ENCODE measurements around the gene PSMA8. TPM values are rescaled to one million over a fixed set of nuclear protein-coding genes. Genes with fewer than 3 reads are reported as not detected.
A peak's percentile ranks its signal among the peaks of the same experiment; 100 is the strongest.

PSMA8 gene
- polyA plus RNA-seq (2013, experiment 1 of 2), result not detected
- not detected for polyA plus RNA-seq (2013, experiment 2 of 2)

DNA sequence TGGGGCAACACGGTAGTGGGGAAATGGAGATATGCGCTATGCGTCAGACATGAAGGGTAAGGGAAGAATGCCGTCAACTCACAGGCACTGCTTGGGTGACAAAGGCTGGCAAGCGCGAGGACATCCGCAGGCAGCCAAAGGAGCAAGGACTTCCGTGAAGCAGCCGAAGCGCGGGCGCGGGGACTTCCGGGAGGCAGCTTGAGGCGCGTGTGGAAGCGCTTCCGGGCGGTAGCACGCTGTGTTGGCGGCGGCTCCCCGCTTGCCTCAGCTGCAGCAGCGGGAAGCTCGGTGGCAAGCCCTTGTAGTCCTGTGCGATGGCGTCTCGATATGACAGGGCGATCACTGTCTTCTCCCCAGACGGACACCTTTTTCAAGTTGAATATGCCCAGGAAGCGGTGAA is at the start of gene PSMA8:
PSMA8 (plus strand) TSS at position 218 of the 400 bp plus-strand sequence; CDS start at position 315, 97 bp downstream.
- Histone ChIP-seq H2BK12ac (ENCODE audit: low read length in 2 of 2) (no peak within 1 kb of the TSS), H4K8ac (ENCODE audit: low read length) (peak within 1 kb of the TSS; percentile 75), H2BK120ac (ENCODE audit: low read depth, low read length) (no peak within 1 kb of the TSS)

DNA sequence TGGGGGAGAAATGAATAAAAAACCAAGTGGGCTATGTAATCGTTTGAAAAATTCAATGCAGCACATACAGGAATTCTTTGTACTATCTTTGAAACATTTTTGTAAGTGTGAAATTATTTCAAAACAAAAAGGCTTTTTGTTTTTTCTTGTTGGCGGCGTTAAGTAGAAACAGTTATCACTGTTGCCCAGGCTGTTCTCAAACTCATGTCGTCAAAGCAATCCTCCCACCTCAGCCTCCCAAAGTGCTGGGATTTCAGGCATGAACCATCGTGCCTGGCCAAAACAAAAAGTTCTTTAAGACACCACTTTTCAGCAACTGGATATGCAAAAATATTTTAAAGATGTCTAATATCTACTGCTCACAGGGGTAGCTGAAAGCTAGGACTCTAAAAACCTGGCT is 48.6 kb upstream of the PSMA8 start:
- Histone ChIP-seq H3K9ac (ENCODE audit: low read length) (no peak overlapping the region), H3K27ac (ENCODE audit: low read length, poor library complexity, severe bottlenecking) (no peak overlapping the region)

More for the DNA sequence above, at the start of gene PSMA8:
- no peaks in the 10 kb centered on the region for H3K79me1 ChIP-seq (replicated peaks; ENCODE audit: low read length, poor library complexity, severe bottlenecking)
- H2BK5ac ChIP-seq (ENCODE audit: low read depth, low read length, poor library complexity, severe bottlenecking), result no peak within 1 kb of the TSS
- H3K9ac ChIP-seq (ENCODE audit: low read length), result no peak within 1 kb of the TSS
- no peak within 1 kb of the TSS for H3K23ac ChIP-seq (ENCODE audit: low read length in 2 of 2)
- H2AFZ ChIP-seq (ENCODE audit: low read depth, low read length), result peak within 1 kb of the TSS; percentile 43
- no peak within 1 kb of the TSS for H3K18ac ChIP-seq (ENCODE audit: low read depth in 1 of 2, low read length in 2 of 2)
- H2BK15ac ChIP-seq (ENCODE audit: low read depth, poor library complexity, severe bottlenecking), result no peak within 1 kb of the TSS
- H3K14ac ChIP-seq (ENCODE audit: low read length in 2 of 2), result no peak within 1 kb of the TSS
- H4K91ac ChIP-seq (ENCODE audit: low read length), result peak within 1 kb of the TSS; percentile 68
- 65% methylated on average over 31 of the region's 31 CpGs for WGBS
- no peaks in the 10 kb centered on the region for H3K36me3 ChIP-seq (ENCODE audit: control insufficient read depth in 1 of 2, insufficient read depth in 2 of 2, low read depth in 1 of 2, low read length in 2 of 2)
- peak within 1 kb of the TSS in 1 of 2 experiments; percentile 63 for H3K4me3 ChIP-seq (ENCODE audit: insufficient read depth in 1 of 2, low read depth in 1 of 2, low read length in 2 of 2)
- H3K9me3 ChIP-seq (ENCODE audit: control insufficient read depth, low read length), result peaks cover 4% of the 10 kb centered on the region
- no peak within 1 kb of the TSS for H3K27ac ChIP-seq (ENCODE audit: low read length, poor library complexity, severe bottlenecking)
- no peak within 1 kb of the TSS for H3K4me2 ChIP-seq (ENCODE audit: low read length, poor library complexity, severe bottlenecking)
- no peak within 1 kb of the TSS for H3K4ac ChIP-seq (ENCODE audit: low read depth in 1 of 2, low read length in 2 of 2)
- no peak for DNase-seq
- no peak within 1 kb of the TSS for H2AK5ac ChIP-seq (ENCODE audit: low read length, severe bottlenecking)
- H3K4me1 ChIP-seq (ENCODE audit: control insufficient read depth, insufficient read depth, low read depth, low read length), result peaks cover 4% of the 10 kb centered on the region
- H3K27me3 ChIP-seq (ENCODE audit: control insufficient read depth in 1 of 2, insufficient read depth in 1 of 2, low read length in 2 of 2), result no peaks in the 10 kb centered on the region

DNA sequence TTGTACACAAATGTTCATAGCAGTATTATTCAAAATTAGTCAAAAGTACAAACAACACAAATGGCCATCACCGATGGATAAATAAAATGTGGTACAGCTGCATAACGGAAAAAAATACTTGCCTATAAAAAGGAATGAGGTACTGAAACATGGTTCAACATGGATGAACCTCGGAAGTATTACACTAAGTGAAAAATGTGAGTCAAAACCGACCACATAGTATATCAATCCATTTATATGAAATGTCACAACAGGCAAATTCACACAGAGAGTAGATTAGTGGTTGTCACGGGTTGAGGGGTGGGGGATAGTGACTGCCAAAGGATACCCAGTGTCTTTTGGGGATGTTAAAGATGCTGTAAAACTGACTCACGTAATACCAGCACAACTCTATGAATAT is 46.7 kb upstream of the PSMA8 start:
- H2BK5ac ChIP-seq (ENCODE audit: low read depth, low read length, poor library complexity, severe bottlenecking), result no peak overlapping the region
- H3K23ac ChIP-seq (ENCODE audit: low read length in 2 of 2), result no peak overlapping the region
- no peak for DNase-seq
- H3K9me3 ChIP-seq (ENCODE audit: control insufficient read depth, low read length), result no peaks in the 10 kb centered on the region
- H3K18ac ChIP-seq (ENCODE audit: low read depth in 1 of 2, low read length in 2 of 2), result no peak overlapping the region
- H4K91ac ChIP-seq (ENCODE audit: low read length), result no peak overlapping the region
- no peak overlapping the region for H4K8ac ChIP-seq (ENCODE audit: low read length)
- H2AK5ac ChIP-seq (ENCODE audit: low read length, severe bottlenecking), result no peak overlapping the region
- H3K27me3 ChIP-seq (ENCODE audit: control insufficient read depth in 1 of 2, insufficient read depth in 1 of 2, low read length in 2 of 2), result no peaks in the 10 kb centered on the region
- H2BK15ac ChIP-seq (ENCODE audit: low read depth, poor library complexity, severe bottlenecking), result no peak overlapping the region
- H3K4ac ChIP-seq (ENCODE audit: low read depth in 1 of 2, low read length in 2 of 2), result no peak overlapping the region
- H2BK120ac ChIP-seq (ENCODE audit: low read depth, low read length), result no peak overlapping the region
- 100% methylated on average over 3 of the region's 6 CpGs for WGBS
- H3K4me3 ChIP-seq (ENCODE audit: insufficient read depth in 1 of 2, low read depth in 1 of 2, low read length in 2 of 2), result no peak overlapping the region
- no peak overlapping the region for H2AFZ ChIP-seq (ENCODE audit: low read depth, low read length)
- H2BK12ac ChIP-seq (ENCODE audit: low read length in 2 of 2), result no peak overlapping the region
- no peak overlapping the region for H3K4me2 ChIP-seq (ENCODE audit: low read length, poor library complexity, severe bottlenecking)
- no peaks in the 10 kb centered on the region for H3K79me1 ChIP-seq (replicated peaks; ENCODE audit: low read length, poor library complexity, severe bottlenecking)
- no peak overlapping the region for H3K9ac ChIP-seq (ENCODE audit: low read length)
- no peak overlapping the region for H3K27ac ChIP-seq (ENCODE audit: low read length, poor library complexity, severe bottlenecking)
- no peaks in the 10 kb centered on the region for H3K4me1 ChIP-seq (ENCODE audit: control insufficient read depth, insufficient read depth, low read depth, low read length)
- no peak overlapping the region for H3K14ac ChIP-seq (ENCODE audit: low read length in 2 of 2)
- peaks cover 4 to 54% of the 10 kb centered on the region in 2 experiments for H3K36me3 ChIP-seq (ENCODE audit: control insufficient read depth in 1 of 2, insufficient read depth in 2 of 2, low read depth in 1 of 2, low read length in 2 of 2)

More for the DNA sequence above, 48.6 kb upstream of the PSMA8 start:
- H3K4me2 ChIP-seq (ENCODE audit: low read length, poor library complexity, severe bottlenecking), result no peak overlapping the region
- H3K36me3 ChIP-seq (ENCODE audit: control insufficient read depth in 1 of 2, insufficient read depth in 2 of 2, low read depth in 1 of 2, low read length in 2 of 2), result peaks cover 7 to 72% of the 10 kb centered on the region in 2 experiments
- H2BK12ac ChIP-seq (ENCODE audit: low read length in 2 of 2), result no peak overlapping the region
- no peak overlapping the region for H3K23ac ChIP-seq (ENCODE audit: low read length in 2 of 2)
- WGBS, result 98% methylated on average over 3 of the region's 5 CpGs
- H3K27me3 ChIP-seq (ENCODE audit: control insufficient read depth in 1 of 2, insufficient read depth in 1 of 2, low read length in 2 of 2), result no peaks in the 10 kb centered on the region
- no peak overlapping the region for H3K4me3 ChIP-seq (ENCODE audit: insufficient read depth in 1 of 2, low read depth in 1 of 2, low read length in 2 of 2)
- H3K18ac ChIP-seq (ENCODE audit: low read depth in 1 of 2, low read length in 2 of 2), result no peak overlapping the region
- no peak overlapping the region for H2BK120ac ChIP-seq (ENCODE audit: low read depth, low read length)
- no peak overlapping the region for H3K14ac ChIP-seq (ENCODE audit: low read length in 2 of 2)
- no peak for DNase-seq
- no peak overlapping the region for H3K4ac ChIP-seq (ENCODE audit: low read depth in 1 of 2, low read length in 2 of 2)
- H4K8ac ChIP-seq (ENCODE audit: low read length), result no peak overlapping the region
- no peak overlapping the region for H2AK5ac ChIP-seq (ENCODE audit: low read length, severe bottlenecking)
- H3K4me1 ChIP-seq (ENCODE audit: control insufficient read depth, insufficient read depth, low read depth, low read length), result no peaks in the 10 kb centered on the region
- peaks cover 3% of the 10 kb centered on the region for H3K79me1 ChIP-seq (replicated peaks; ENCODE audit: low read length, poor library complexity, severe bottlenecking)
- no peaks in the 10 kb centered on the region for H3K9me3 ChIP-seq (ENCODE audit: control insufficient read depth, low read length)
- H2BK5ac ChIP-seq (ENCODE audit: low read depth, low read length, poor library complexity, severe bottlenecking), result no peak overlapping the region
- no peak overlapping the region for H2AFZ ChIP-seq (ENCODE audit: low read depth, low read length)
- H2BK15ac ChIP-seq (ENCODE audit: low read depth, poor library complexity, severe bottlenecking), result no peak overlapping the region
- no peak overlapping the region for H4K91ac ChIP-seq (ENCODE audit: low read length)

DNA sequence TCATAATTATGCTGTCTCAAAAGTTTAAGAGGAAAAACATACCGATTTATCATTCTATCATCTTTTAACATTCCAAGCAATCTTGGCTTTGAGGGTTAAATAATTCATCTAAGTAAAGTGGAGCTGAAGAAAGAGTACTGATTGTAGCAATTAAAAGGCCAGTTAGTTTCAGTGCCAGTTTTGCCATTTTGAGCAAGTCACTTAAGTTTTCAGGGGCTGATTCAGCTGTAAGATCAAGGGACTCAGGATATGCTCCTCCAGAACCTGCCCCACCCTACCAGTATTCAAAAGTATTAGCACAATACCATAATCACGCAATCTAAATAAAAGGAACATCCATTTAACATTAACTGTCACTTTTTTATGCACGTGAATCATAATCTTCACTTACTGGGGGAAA is 45.2 kb upstream of the PSMA8 start:
- H2AK5ac ChIP-seq (ENCODE audit: low read length, severe bottlenecking), result no peak overlapping the region
- 66% methylated on average over 2 of the region's 3 CpGs for WGBS
- DNase-seq, result no peak

More for the DNA sequence above, 45.2 kb upstream of the PSMA8 start:
- no peak overlapping the region for H4K91ac ChIP-seq (ENCODE audit: low read length)
- no peak overlapping the region for H3K27ac ChIP-seq (ENCODE audit: low read length, poor library complexity, severe bottlenecking)
- H3K4me1 ChIP-seq (ENCODE audit: control insufficient read depth, insufficient read depth, low read depth, low read length), result no peaks in the 10 kb centered on the region
- H2BK5ac ChIP-seq (ENCODE audit: low read depth, low read length, poor library complexity, severe bottlenecking), result no peak overlapping the region
- H3K14ac ChIP-seq (ENCODE audit: low read length in 2 of 2), result no peak overlapping the region
- H3K9ac ChIP-seq (ENCODE audit: low read length), result peak overlapping the region; percentile 97
- H2BK12ac ChIP-seq (ENCODE audit: low read length in 2 of 2), result no peak overlapping the region
- no peaks in the 10 kb centered on the region for H3K79me1 ChIP-seq (replicated peaks; ENCODE audit: low read length, poor library complexity, severe bottlenecking)
- no peak overlapping the region for H4K8ac ChIP-seq (ENCODE audit: low read length)
- H2BK15ac ChIP-seq (ENCODE audit: low read depth, poor library complexity, severe bottlenecking), result no peak overlapping the region
- peak overlapping the region; percentile 74 for H3K4me2 ChIP-seq (ENCODE audit: low read length, poor library complexity, severe bottlenecking)
- no peak overlapping the region for H3K4ac ChIP-seq (ENCODE audit: low read depth in 1 of 2, low read length in 2 of 2)
- H3K9me3 ChIP-seq (ENCODE audit: control insufficient read depth, low read length), result no peaks in the 10 kb centered on the region
- H2AFZ ChIP-seq (ENCODE audit: low read depth, low read length), result no peak overlapping the region
- no peak overlapping the region for H2BK120ac ChIP-seq (ENCODE audit: low read depth, low read length)
- no peak overlapping the region for H3K18ac ChIP-seq (ENCODE audit: low read depth in 1 of 2, low read length in 2 of 2)
- H3K4me3 ChIP-seq (ENCODE audit: insufficient read depth in 1 of 2, low read depth in 1 of 2, low read length in 2 of 2), result peak overlapping the region in 1 of 2 experiments; percentile 94
- no peaks in the 10 kb centered on the region for H3K27me3 ChIP-seq (ENCODE audit: control insufficient read depth in 1 of 2, insufficient read depth in 1 of 2, low read length in 2 of 2)
- H3K36me3 ChIP-seq (ENCODE audit: control insufficient read depth in 1 of 2, insufficient read depth in 2 of 2, low read depth in 1 of 2, low read length in 2 of 2), result peaks cover 4 to 39% of the 10 kb centered on the region in 2 experiments
- H3K23ac ChIP-seq (ENCODE audit: low read length in 2 of 2), result no peak overlapping the region

Data from mesenchymal stem cell (in vitro differentiated cells and primary cell).